GM18507 (cell line): Measurements from ENCODE around the gene TNFSF13B.
"Not testable (repeated sequence)": the region's sequence is repeated elsewhere in the genome, so short reads cannot be mapped to it uniquely, and the experiment has no call there.

Source experiments
- DNase-seq: peaks from one replicate; pipeline ENCODE4 v3.0.0; 2011; ENCODE audit warnings: low read depth; ENCODE audit not compliant: insufficient read length; ENCODE audit errors: extremely low spot score
- FAIRE-seq: peaks from 2 replicates; lab custom pipeline; 2011; peaks lifted over from hg19 to GRCh38; lab: Jason Lieb, UNC

Gene TNFSF13B

GRCh38 chr13:108274718-108275117, 5.2 kb downstream of the TNFSF13B start:
- DNase-seq: no peak
- no peak for FAIRE-seq

- no peak for FAIRE-seq
- DNase-seq: no peak
Measured at GRCh38 chr13:108276060-108276459, 6.5 kb downstream of the TNFSF13B start.

- FAIRE-seq (no peak), DNase-seq (no peak)
Measured at GRCh38 chr13:108278466-108278865, 8.9 kb downstream of the TNFSF13B start.

- DNase-seq (no peak), FAIRE-seq (no peak)
Measured at GRCh38 chr13:108281901-108282300, 12.4 kb downstream of the TNFSF13B start.

- FAIRE-seq: no peak
- DNase-seq: no peak
Measured at GRCh38 chr13:108283110-108283509, 13.6 kb downstream of the TNFSF13B start.

- DNase-seq: no peak
- FAIRE-seq: no peak
Measured at GRCh38 chr13:108288741-108289140, 19.2 kb downstream of the TNFSF13B start.

- DNase-seq (no peak), FAIRE-seq (no peak)
Measured at GRCh38 chr13:108289819-108290218, 20.3 kb downstream of the TNFSF13B start.

GRCh38 chr13:108297114-108297513, 27.6 kb downstream of the TNFSF13B start:
- FAIRE-seq (no peak), DNase-seq (no peak)

GRCh38 chr13:108302279-108302678, 32.8 kb downstream of the TNFSF13B start:
- DNase-seq (no peak), FAIRE-seq (no peak)

- no peak for DNase-seq
- FAIRE-seq: no peak
Measured at GRCh38 chr13:108304170-108305016, 34.9 kb downstream of the TNFSF13B start.

GRCh38 chr13:108305655-108306054, 36.1 kb downstream of the TNFSF13B start:
- FAIRE-seq (no peak), DNase-seq (no peak)

- no peak for FAIRE-seq
- no peak for DNase-seq
Measured at GRCh38 chr13:108306860-108307259, 37.3 kb downstream of the TNFSF13B start.

- not testable (repeated sequence) for DNase-seq, FAIRE-seq
Measured at GRCh38 chr13:108311596-108311995, 42.1 kb downstream of the TNFSF13B start.

GRCh38 chr13:108313382-108313781, 43.9 kb downstream of the TNFSF13B start:
- DNase-seq (no peak), FAIRE-seq (no peak)

- FAIRE-seq (peak; percentile 62), DNase-seq (no peak)
Measured at GRCh38 chr13:108315273-108315672, 45.8 kb downstream of the TNFSF13B start.

- DNase-seq (no peak), FAIRE-seq (no peak)
Measured at GRCh38 chr13:108315991-108316390, 46.5 kb downstream of the TNFSF13B start.

GRCh38 chr13:108316413-108316812, 46.9 kb downstream of the TNFSF13B start:
- no peak for DNase-seq
- FAIRE-seq: no peak

GRCh38 chr13:108322206-108322824, 52.8 kb downstream of the TNFSF13B start:
- FAIRE-seq: peak; percentile 71
- no peak for DNase-seq

- no peak for FAIRE-seq
- DNase-seq: no peak
Measured at GRCh38 chr13:108323031-108323430, 53.5 kb downstream of the TNFSF13B start.

- no peak for FAIRE-seq
- no peak for DNase-seq
Measured at GRCh38 chr13:108325863-108326262, 56.3 kb downstream of the TNFSF13B start.

GRCh38 chr13:108326309-108326708, 56.8 kb downstream of the TNFSF13B start:
- FAIRE-seq (peak; percentile 5), DNase-seq (no peak)
